ENCODE data around the gene GPR62.
A peak's percentile ranks its signal among the peaks of the same experiment; 100 is the strongest.

GRCh38 chr3:51955893-51956770 lies 951 bp downstream of the GPR62 start:
- no peak for TF ChIP-seq REST (IDR thresholded peaks at IDR 0.05; ENCODE audit: unreplicated experiment)
- peak; percentile 61 to 68 for TF ChIP-seq CTCF (conservative IDR thresholded peaks at IDR 0.05; ENCODE audit: low read depth in 2 of 2)
- no peak for TF ChIP-seq STAT1 (IDR thresholded peaks at IDR 0.05; ENCODE audit: unreplicated experiment)
- TF ChIP-seq CREB1 (CRISPR knock-in tag; IDR thresholded peaks at IDR 0.05; ENCODE audit: low read depth): no peak
